H1 (cell line): Measurements from ENCODE around the gene LSR. TPM values are rescaled to one million over a fixed set of nuclear protein-coding genes. Genes with fewer than 3 reads are reported as not detected.
A peak's percentile ranks its signal among the peaks of the same experiment; 100 is the strongest.

ENCODE experiments used
- CTCF ChIA-PET: fragments of 300-600 bp; sonication (Branson Sonifier 250); formaldehyde crosslinking; loops from one replicate; lab custom pipeline; 2021; ENCODE audit not compliant: partially characterized antibody; lab: Charles Lee
- POLR2A ChIA-PET: fragments of 300-600 bp; sonication (Branson Sonifier 250); formaldehyde crosslinking; loops from one replicate; lab custom pipeline; 2021; ENCODE audit warnings: inconsistent platforms; ENCODE audit not compliant: partially characterized antibody; lab: Charles Lee
- DNase-seq, 2 experiments: peaks; one replicate each; pipeline versions ENCODE4 v3.0.0 to v3.0.0-alpha.2; 2010 to 2022; ENCODE audit warnings: low spot score in 2 of 2, low read depth in 1 of 2, mixed read lengths in 1 of 2
- FAIRE-seq: peaks from 2 replicates; lab custom pipeline; 2011; peaks lifted over from hg19 to GRCh38; lab: Jason Lieb, UNC
- H2AFZ ChIP-seq: 2 replicates; pipeline ENCODE4 v1.8.1; 2012; ENCODE audit warnings: low read length, inconsistent platforms
- H2AK5ac ChIP-seq: 2 replicates; pipeline ENCODE4 v1.6.1; 2013; ENCODE audit warnings: low read depth, low read length
- H2BK120ac ChIP-seq: replicated peaks from 2 replicates; pipeline ENCODE3; 2013; ENCODE audit warnings: low read depth, low read length, inconsistent platforms
- H2BK12ac ChIP-seq: 2 replicates; pipeline ENCODE4 v1.6.1; 2013; ENCODE audit warnings: low read depth, low read length
- H2BK15ac ChIP-seq: 2 replicates; pipeline ENCODE4 v1.6.1; 2013; ENCODE audit warnings: low read length
- H2BK20ac ChIP-seq: 2 replicates; pipeline ENCODE4 v1.6.1; 2013; ENCODE audit warnings: low read length
- H2BK5ac ChIP-seq: 2 replicates; pipeline ENCODE4 v1.6.1; 2013; ENCODE audit warnings: low read depth, low read length
- H3K14ac ChIP-seq: 2 replicates; pipeline ENCODE4 v1.6.1; 2013; ENCODE audit warnings: inconsistent platforms; ENCODE audit not compliant: insufficient read length
- H3K18ac ChIP-seq: 2 replicates; pipeline ENCODE4 v1.6.1; 2013; ENCODE audit warnings: low read length; ENCODE audit errors: extremely low read depth
- H3K23ac ChIP-seq: 2 replicates; pipeline ENCODE4 v1.6.1; 2013; ENCODE audit warnings: inconsistent platforms; ENCODE audit not compliant: insufficient read length
- H3K23me2 ChIP-seq: 2 replicates; pipeline ENCODE4 v1.6.1; 2013; ENCODE audit warnings: low read depth, low read length
- H3K27ac ChIP-seq: 2 replicates; pipeline ENCODE4 v1.6.1; 2011; ENCODE audit warnings: low read depth, low read length, inconsistent platforms
- H3K27me3 ChIP-seq, 4 experiments: replicated peaks in 1 of 4; 1 replicate in 1 of 4; 2 replicates in 3 of 4; pipeline versions ENCODE4 v1.6.1 to v1.8.1; 2011 to 2013; ENCODE audit warnings: low read length in 3 of 4, mild to moderate bottlenecking in 3 of 4, inconsistent platforms in 2 of 4, mixed read lengths in 2 of 4, moderate library complexity in 1 of 4; ENCODE audit not compliant: control insufficient read depth in 3 of 4, insufficient read depth in 3 of 4; ENCODE audit errors: extremely low read depth in 1 of 4
- H3K36me3 ChIP-seq, 4 experiments: 2 replicates each; pipeline versions ENCODE4 v1.6.1 to v1.8.1; 2011 to 2013; ENCODE audit warnings: mild to moderate bottlenecking in 4 of 4, low read length in 3 of 4, moderate library complexity in 2 of 4, control low read depth in 1 of 4, inconsistent platforms in 1 of 4; ENCODE audit not compliant: insufficient read depth in 4 of 4, control insufficient read depth in 2 of 4
- H3K4ac ChIP-seq: replicated peaks from 2 replicates; pipeline ENCODE3; 2013; ENCODE audit warnings: low read length, low read depth, mixed read lengths, inconsistent platforms; ENCODE audit not compliant: insufficient read length
- H3K4me1 ChIP-seq, 4 experiments: replicated peaks in 1 of 4; 1 replicate in 1 of 4; 2 replicates in 3 of 4; pipeline versions ENCODE4 v1.6.1 to v1.8.1; 2011 to 2013; ENCODE audit warnings: low read length in 3 of 4, inconsistent platforms in 2 of 4, mixed read lengths in 1 of 4; ENCODE audit not compliant: insufficient read depth in 4 of 4, control insufficient read depth in 3 of 4
- H3K4me2 ChIP-seq, 2 experiments: 2 replicates each; pipeline versions ENCODE4 v1.6.1 to v1.8.1; 2011 to 2013; ENCODE audit warnings: low read depth in 2 of 2, low read length in 2 of 2, control low read depth in 1 of 2, inconsistent platforms in 1 of 2, mild to moderate bottlenecking in 1 of 2; ENCODE audit not compliant: insufficient read depth in 1 of 2
- H3K4me3 ChIP-seq, 4 experiments: fragments of 200-600, 300-600 bp in 1 of 4; sonication (generic), shearing (Covaris generic), sonication (Bioruptor Twin) in 1 of 4; 2 replicates each; pipeline versions ENCODE4 v1.5.1 to v1.8.1; 2011 to 2016; ENCODE audit warnings: low read length in 4 of 4, low read depth in 3 of 4, control low read depth in 2 of 4, inconsistent platforms in 2 of 4, mild to moderate bottlenecking in 2 of 4, mixed read lengths in 1 of 4, moderate library complexity in 1 of 4; ENCODE audit not compliant: insufficient read depth in 2 of 4; ENCODE audit errors: extremely low read depth in 1 of 4
- H3K56ac ChIP-seq: replicated peaks from 2 replicates; pipeline ENCODE3; 2013; ENCODE audit warnings: low read depth, mild to moderate bottlenecking, mixed read lengths, low read length, inconsistent platforms; ENCODE audit not compliant: insufficient read length
- H3K79me1 ChIP-seq: 2 replicates; pipeline ENCODE4 v1.6.1; 2013; ENCODE audit warnings: low read depth, low read length, control low read depth
- H3K79me2 ChIP-seq, 2 experiments: 2 replicates each; pipeline versions ENCODE4 v1.6.1 to v1.8.1; 2012 to 2013; ENCODE audit warnings: low read length in 2 of 2, mild to moderate bottlenecking in 2 of 2, inconsistent platforms in 1 of 2; ENCODE audit not compliant: insufficient read depth in 2 of 2, control insufficient read depth in 1 of 2
- H3K9ac ChIP-seq, 4 experiments: replicated peaks in 1 of 4; 1 replicate in 1 of 4; 2 replicates in 3 of 4; pipeline versions ENCODE4 v1.6.1 to v1.8.1; 2011 to 2013; ENCODE audit warnings: low read depth in 3 of 4, low read length in 3 of 4, control low read depth in 2 of 4, mild to moderate bottlenecking in 2 of 4, moderate library complexity in 2 of 4, inconsistent platforms in 1 of 4; ENCODE audit errors: extremely low read depth in 1 of 4
- H3K9me3 ChIP-seq, 2 experiments: 2 replicates each; pipeline versions ENCODE4 v1.6.1 to v1.8.1; 2012 to 2013; ENCODE audit warnings: mild to moderate bottlenecking in 2 of 2, moderate library complexity in 2 of 2, control low read depth in 1 of 2, inconsistent platforms in 1 of 2, low read depth in 1 of 2, low read length in 1 of 2, mixed read lengths in 1 of 2; ENCODE audit not compliant: insufficient read depth in 2 of 2
- H4K20me1 ChIP-seq, 2 experiments: replicated peaks in 1 of 2; 2 replicates each; pipeline versions ENCODE3 to v1.8.1; 2011 to 2013; ENCODE audit warnings: inconsistent platforms in 2 of 2, low read length in 2 of 2, mild to moderate bottlenecking in 1 of 2; ENCODE audit not compliant: insufficient read depth in 2 of 2, control insufficient read depth in 1 of 2
- H4K5ac ChIP-seq: 2 replicates; pipeline ENCODE4 v1.6.1; 2013; ENCODE audit warnings: low read length, low read depth, mixed read lengths, inconsistent platforms; ENCODE audit not compliant: insufficient read length
- H4K8ac ChIP-seq: 2 replicates; pipeline ENCODE4 v1.8.0; 2013; ENCODE audit warnings: mild to moderate bottlenecking, moderate library complexity, low read length, inconsistent platforms; ENCODE audit not compliant: insufficient read depth; ENCODE audit errors: extremely low read depth
- H4K91ac ChIP-seq: replicated peaks from 2 replicates; pipeline ENCODE3; 2013; ENCODE audit warnings: low read length, mixed read lengths, inconsistent platforms; ENCODE audit not compliant: insufficient read length
- CBX5 ChIP-seq: fragments of 300-800, 300-1000 bp; sonication (generic); IDR thresholded peaks from 2 replicates; pipeline ENCODE4 v1.7.1; 2016; ENCODE audit warnings: antibody characterized with exemption, low read length, low read depth
- POLR2A ChIP-seq, 2 experiments: IDR thresholded peaks; 1 replicate in 1 of 2; 2 replicates in 1 of 2; pipeline ENCODE4 v1.6.1; 2011; ENCODE audit warnings: low read depth in 2 of 2, low read length in 2 of 2, mild to moderate bottlenecking in 2 of 2; ENCODE audit errors: control extremely low read depth in 1 of 2
- WGBS, 2 experiments: shearing (Covaris generic) in 1 of 2; methylation state at CpG; one replicate each; pipeline versions ENCODE4 v1.1.6 to v1.1.7; 2013 to 2015; ENCODE audit warnings: low lambda C conversion rate in 2 of 2, mixed read lengths in 2 of 2, inconsistent platforms in 1 of 2, low coverage in 1 of 2, missing lambda C conversion rate in 1 of 2; ENCODE audit not compliant: insufficient replicate concordance in 2 of 2, insufficient coverage in 1 of 2, insufficient read length in 1 of 2; ENCODE audit errors: extremely low coverage in 1 of 2, missing lambda C conversion rate in 1 of 2; 5-methylcytosine and 5-hydroxymethylcytosine counted together
- polyA plus RNA-seq, 7 experiments: library from polyadenylated mRNA; depleted of rRNA in 3 of 7; stranded (reverse) in 5 of 7; unstranded in 2 of 7; fragments of >200 nt in 5 of 7; fragments of 200-250 nt in 2 of 7; gene quantifications; 1 replicate in 5 of 7; 2 replicates in 1 of 7; 4 replicates in 1 of 7; pipeline versions ENCODE4 v1.2.1 to v1.2.3, GENCODE V29; 2011 to 2013; ENCODE audit warnings: missing spikeins in 2 of 7, mixed read lengths in 2 of 7
- total RNA-seq: library from RNA; stranded (reverse); fragmentation: NEBNext Ultra II Directional; extraction: Animal tissue kit (Norgen Biotek cat#: 25700); gene quantifications from 2 replicates; pipeline ENCODE4 v1.2.1, GENCODE V29; 2021

The LSR gene
- total and polyA plus RNA-seq, 2 of the 8 experiments (the other 6 are each of a cell fraction or from before 2014, with no cell fraction given), result 159 to 186 TPM

DNA sequence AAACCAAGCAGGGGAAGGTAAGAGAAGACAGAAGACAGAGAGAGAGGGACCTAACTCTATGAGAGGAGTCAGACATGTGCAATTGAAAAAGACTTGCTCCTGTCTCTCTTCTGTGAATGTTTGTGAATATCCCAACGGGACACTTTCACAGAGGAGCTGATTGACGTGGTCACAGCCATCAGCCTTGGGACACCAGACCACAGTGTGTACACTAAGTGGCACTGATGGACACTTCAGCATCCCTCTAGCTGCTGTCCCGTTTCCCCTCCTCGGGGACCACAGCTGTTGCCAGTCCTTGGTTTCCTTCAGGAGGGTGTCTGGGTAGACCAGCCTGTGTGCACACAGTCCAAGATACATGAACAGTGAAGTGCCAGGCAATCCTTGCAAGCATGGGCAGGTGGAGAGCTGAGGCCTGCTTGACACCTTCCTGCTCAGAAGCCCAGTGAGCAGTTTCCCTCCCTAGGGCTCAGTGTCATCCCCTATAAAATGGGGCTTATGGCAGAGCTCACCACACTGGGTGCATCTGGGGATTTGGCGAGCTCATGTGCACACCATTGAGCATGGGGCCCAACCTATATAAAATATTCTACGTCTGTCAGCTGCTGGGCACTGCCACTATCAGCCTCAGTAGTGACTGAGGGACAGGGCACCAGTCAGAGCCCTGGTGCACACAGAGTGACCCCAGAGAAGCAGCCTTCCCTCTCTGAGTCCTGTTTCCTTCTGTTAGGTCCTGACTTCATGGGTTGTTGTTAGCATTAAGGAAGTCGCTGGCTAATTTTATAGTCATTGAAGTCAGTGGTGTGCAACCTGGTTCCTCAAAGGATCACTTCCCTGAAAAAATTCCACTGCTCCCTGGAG is 15.7 kb downstream of the LSR start:
- Histone ChIP-seq H3K9me3 (peaks cover 0 to 2% of the 10 kb centered on the region in 2 experiments; a peak in 1 of 4 replicates), H3K4me2 (no peak overlapping the region), H2BK15ac (no peak overlapping the region), H2BK5ac (no peak overlapping the region), H3K56ac (no peak overlapping the region), H3K23ac (no peak overlapping the region), H2BK20ac (no peak overlapping the region), H4K8ac (no peak overlapping the region), H3K23me2 (no peaks in the 10 kb centered on the region; the same call in 1 of the 2 replicates), H2BK120ac (no peak overlapping the region), H4K91ac (no peak overlapping the region), H3K79me1 (peaks cover 5% of the 10 kb centered on the region), H4K20me1 (peaks cover 10 to 31% of the 10 kb centered on the region in 2 experiments), H3K4me3 (no peak overlapping the region), H3K18ac (no peak overlapping the region), H4K5ac (no peak overlapping the region), H2BK12ac (no peak overlapping the region), H2AK5ac (no peak overlapping the region), H3K36me3 (peaks cover 13 to 45% (median 24%) of the 10 kb centered on the region in 4 experiments), H3K27ac (no peak overlapping the region), H3K4ac (no peak overlapping the region), H3K4me1 (peaks cover 0 to 11% (median 5%) of the 10 kb centered on the region in 4 experiments; a peak in 5 of 7 replicates), H3K79me2 (peaks cover 0 to 3% of the 10 kb centered on the region in 2 experiments; a peak in 1 of 4 replicates), H3K14ac (no peak overlapping the region), H2AFZ (no peak overlapping the region), H3K9ac (no peak overlapping the region), H3K27me3 (no peaks in the 10 kb centered on the region)
- WGBS, 2 experiments, result 86% methylated on average over 7 of the region's 7 CpGs; no CpG with 5 or more reads in 1 of the 2 experiments
- TF ChIP-seq POLR2A (IDR thresholded peaks at IDR 0.05; ENCODE audit: control extremely low read depth in 1 of 2, low read depth in 2 of 2, low read length in 2 of 2) (peak in 1 of 2 experiments; percentile 59; a peak in 2 of 3 replicates), CBX5 (no peak)
- no peak for DNase-seq
- POLR2A ChIA-PET, result interaction anchor here (0.6 to 10.5 kb wide), 10 partner anchors 8 to 190 kb away, joined by 3 to 146 read pairs (median 4); partner anchors contain the start of genes HAMP and LSR
- no peak for FAIRE-seq
- CTCF ChIA-PET, result interaction anchor here (0.6 to 2.7 kb wide), 8 partner anchors 8 to 230 kb away, joined by 3 to 12 read pairs (median 4); partner anchors contain the start of gene HAMP
